ENCODE measurements around the gene FAM221B.

Gene FAM221B

GRCh38 chr9:35790025-35790384, 38.5 kb downstream of the FAM221B start:
- no peak for DNase-seq

GRCh38 chr9:35789541-35789940, 39.0 kb downstream of the FAM221B start:
- no peak for DNase-seq

- DNase-seq: no peak
Measured at GRCh38 chr9:35783418-35783817, 45.1 kb downstream of the FAM221B start.

- DNase-seq: no peak
Measured at GRCh38 chr9:35781066-35781465, 47.5 kb downstream of the FAM221B start.

- DNase-seq: no peak
Measured at GRCh38 chr9:35778496-35778895, 50.0 kb downstream of the FAM221B start.

- no peak for DNase-seq
Measured at GRCh38 chr9:35776018-35776417, 52.5 kb downstream of the FAM221B start.

- DNase-seq: peak; percentile 55
Measured at GRCh38 chr9:35774907-35775635, 53.5 kb downstream of the FAM221B start.

GRCh38 chr9:35771943-35772342, 56.6 kb downstream of the FAM221B start:
- no peak for DNase-seq

- DNase-seq: no peak
Measured at GRCh38 chr9:35771534-35771933, 57.0 kb downstream of the FAM221B start.

GRCh38 chr9:35771075-35771433, 57.5 kb downstream of the FAM221B start:
- DNase-seq: no peak

- no peak for DNase-seq
Measured at GRCh38 chr9:35769763-35770162, 58.8 kb downstream of the FAM221B start.

- no peak for DNase-seq
Measured at GRCh38 chr9:35767458-35767857, 61.1 kb downstream of the FAM221B start.

GRCh38 chr9:35766997-35767396, 61.5 kb downstream of the FAM221B start:
- no peak for DNase-seq

All from MV-4-11 (cell line).